Kidney (tissue), 14 donors: Measurements from ENCODE around the gene ARID5B. TPM values are rescaled to one million over a fixed set of nuclear protein-coding genes. Genes with fewer than 3 reads are reported as not detected.
"Not testable (repeated sequence)": the region's sequence is repeated elsewhere in the genome, so short reads cannot be mapped to it uniquely, and the experiment has no call there.

ENCODE experiments used
- DNase-seq, 5 donors: peaks; one replicate each; pipeline ENCODE4 v3.0.0-alpha.2; 2013 to 2020
- FAIRE-seq: peaks from 2 replicates; lab custom pipeline; 2012; peaks lifted over from hg19 to GRCh38; lab: Jason Lieb, UNC
- H3K27ac ChIP-seq, 2 donors: one replicate each; pipeline ENCODE4 v1.7.0; 2013; ENCODE audit warnings: low read depth in 2 of 2, low read length in 2 of 2, inconsistent platforms in 1 of 2
- H3K27me3 ChIP-seq: one replicate; pipeline ENCODE4 v1.7.1; 2013; ENCODE audit warnings: low read length, inconsistent platforms; ENCODE audit not compliant: control insufficient read depth, insufficient read depth
- H3K36me3 ChIP-seq, 3 donors: one replicate each; pipeline versions ENCODE4 v1.7.0 to v1.7.1; 2013; ENCODE audit warnings: low read length in 3 of 3, control low read depth in 1 of 3, inconsistent platforms in 1 of 3; ENCODE audit not compliant: insufficient read depth in 3 of 3, control insufficient read depth in 2 of 3
- H3K4me1 ChIP-seq, 3 donors: one replicate each; pipeline versions ENCODE4 v1.7.0 to v1.7.1; 2013; ENCODE audit warnings: low read length in 3 of 3, inconsistent platforms in 1 of 3, low read depth in 1 of 3; ENCODE audit not compliant: control insufficient read depth in 2 of 3, insufficient read depth in 2 of 3
- H3K4me3 ChIP-seq, 3 donors: one replicate each; pipeline versions ENCODE4 v1.7.0 to v1.8.1; 2013; ENCODE audit warnings: low read length in 3 of 3, control low read depth in 1 of 3, inconsistent platforms in 1 of 3
- H3K9ac ChIP-seq, 3 donors: one replicate each; pipeline versions ENCODE4 v1.7.0 to v1.7.1; 2013; ENCODE audit warnings: low read length in 3 of 3, control low read depth in 1 of 3, inconsistent platforms in 1 of 3
- H3K9me3 ChIP-seq, 3 donors: one replicate each; pipeline versions ENCODE4 v1.7.0 to v1.7.1; 2013; ENCODE audit warnings: low read length in 3 of 3, control low read depth in 1 of 3, inconsistent platforms in 1 of 3; ENCODE audit not compliant: control insufficient read depth in 2 of 3, insufficient read depth in 1 of 3
- intact Hi-C: fragments of 100-400 bp; cut with DNase I; formaldehyde crosslinking; loops from one replicate; pipeline ENCODE4 v1.11.1; 2022
- polyA plus RNA-seq: library from polyadenylated mRNA; stranded (reverse); fragments of 350-450 nt; fragmentation: Illumina TruSeq; extraction: RNeasy Lipid Tissue Mini Kit (QIAGEN cat#74804); gene quantifications from one replicate; pipeline ENCODE4 v1.2.3, GENCODE V29; 2014; ENCODE audit warnings: low read depth, low replicate concordance; ENCODE audit not compliant: insufficient read depth
- total RNA-seq: library from RNA; stranded (reverse); fragmentation: NEBNext Ultra II Directional; extraction: Animal tissue kit (Norgen Biotek cat#: 25700); gene quantifications from one replicate; pipeline ENCODE4 v1.2.1, GENCODE V29; 2021
- TF ChIP-seq, protein P1 (sequence below): IDR thresholded peaks from 3 replicates; pipeline ENCODE4 v1.5.1; 2012; ENCODE audit warnings: mild to moderate bottlenecking, moderate library complexity, borderline replicate concordance; ENCODE audit not compliant: insufficient read depth; ENCODE audit errors: extremely low read depth
- donor health status: control.
- donor health status: control.
- donor health status: control.
- donor health status: control.
- donor health status: control.
- donor health status: DM: yes; HTN: yes; CAD: no.
- donor health status: Normal renal cell carcinoma (clear cell type).

Gene ARID5B
- total and polyA plus RNA-seq, 2 donors from 2014 or later, result 8.6 to 77.9 TPM

- no peak overlapping the region for H3K27ac ChIP-seq
- H3K36me3 ChIP-seq, result no peaks in the 10 kb centered on the region
- TF ChIP-seq, protein P1, sequence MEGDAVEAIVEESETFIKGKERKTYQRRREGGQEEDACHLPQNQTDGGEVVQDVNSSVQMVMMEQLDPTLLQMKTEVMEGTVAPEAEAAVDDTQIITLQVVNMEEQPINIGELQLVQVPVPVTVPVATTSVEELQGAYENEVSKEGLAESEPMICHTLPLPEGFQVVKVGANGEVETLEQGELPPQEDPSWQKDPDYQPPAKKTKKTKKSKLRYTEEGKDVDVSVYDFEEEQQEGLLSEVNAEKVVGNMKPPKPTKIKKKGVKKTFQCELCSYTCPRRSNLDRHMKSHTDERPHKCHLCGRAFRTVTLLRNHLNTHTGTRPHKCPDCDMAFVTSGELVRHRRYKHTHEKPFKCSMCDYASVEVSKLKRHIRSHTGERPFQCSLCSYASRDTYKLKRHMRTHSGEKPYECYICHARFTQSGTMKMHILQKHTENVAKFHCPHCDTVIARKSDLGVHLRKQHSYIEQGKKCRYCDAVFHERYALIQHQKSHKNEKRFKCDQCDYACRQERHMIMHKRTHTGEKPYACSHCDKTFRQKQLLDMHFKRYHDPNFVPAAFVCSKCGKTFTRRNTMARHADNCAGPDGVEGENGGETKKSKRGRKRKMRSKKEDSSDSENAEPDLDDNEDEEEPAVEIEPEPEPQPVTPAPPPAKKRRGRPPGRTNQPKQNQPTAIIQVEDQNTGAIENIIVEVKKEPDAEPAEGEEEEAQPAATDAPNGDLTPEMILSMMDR, result no peak
- no peak for FAIRE-seq
- H3K27me3 ChIP-seq, result no peaks in the 10 kb centered on the region
- intact Hi-C loops, result no loop called here
- H3K9ac ChIP-seq, result no peak overlapping the region
- H3K9me3 ChIP-seq, result peaks cover 0 to 3% (median 0%) of the 10 kb centered on the region in 3 donors
- no peak overlapping the region for H3K4me3 ChIP-seq
- no peaks in the 10 kb centered on the region for H3K4me1 ChIP-seq
- DNase-seq, result no peak
Measured at GRCh38 chr10:62027841-62028501, 126.5 kb downstream of the ARID5B start.

- H3K9me3 ChIP-seq, intact Hi-C loops, H3K27me3 ChIP-seq, H3K36me3 ChIP-seq, H3K9ac ChIP-seq, H3K4me1 ChIP-seq, DNase-seq, FAIRE-seq, H3K27ac ChIP-seq, H3K4me3 ChIP-seq: not testable (repeated sequence)
Measured at GRCh38 chr10:62028502-62028842, 127.0 kb downstream of the ARID5B start.

GRCh38 chr10:62029401-62029800, 127.9 kb downstream of the ARID5B start:
- TF ChIP-seq, protein P1, result no peak
- Histone ChIP-seq H3K9ac (no peak overlapping the region), H3K36me3 (no peaks in the 10 kb centered on the region), H3K9me3 (no peaks in the 10 kb centered on the region), H3K4me3 (no peak overlapping the region), H3K27me3 (no peaks in the 10 kb centered on the region), H3K4me1 (peaks cover 0 to 2% (median 0%) of the 10 kb centered on the region in 3 donors), H3K27ac (no peak overlapping the region)
- intact Hi-C loops, result no loop called here
- DNase-seq (no peak), FAIRE-seq (no peak)

DNA sequence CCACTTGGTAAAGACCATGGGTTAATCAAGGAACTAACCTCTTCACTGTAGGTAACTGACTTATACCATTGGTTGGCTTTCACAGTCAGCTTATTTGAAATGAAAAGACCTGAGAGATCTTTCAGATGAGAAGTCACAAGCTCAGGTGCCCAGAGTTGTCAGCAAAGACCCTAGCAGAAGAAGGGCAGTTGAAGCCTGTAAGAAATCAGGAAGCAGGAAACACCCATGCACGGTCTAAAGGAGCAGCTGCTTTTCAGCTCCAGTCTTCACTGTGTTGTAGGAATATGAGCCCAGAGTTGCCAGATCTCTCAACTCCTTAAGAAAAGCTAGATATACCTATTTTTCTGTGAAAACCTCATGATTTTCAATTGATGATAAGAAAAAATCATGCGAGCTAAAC, 130.0 kb downstream of the ARID5B start:
- H3K9me3 ChIP-seq, result no peaks in the 10 kb centered on the region
- no peaks in the 10 kb centered on the region for H3K36me3 ChIP-seq
- FAIRE-seq (no peak), DNase-seq (no peak)
- TF ChIP-seq, protein P1, result no peak
- no peaks in the 10 kb centered on the region for H3K27me3 ChIP-seq
- no peak overlapping the region for H3K27ac ChIP-seq
- H3K4me3 ChIP-seq, result no peak overlapping the region
- peaks cover 0 to 6% (median 0%) of the 10 kb centered on the region in 3 donors for H3K4me1 ChIP-seq
- H3K9ac ChIP-seq, result no peak overlapping the region
- intact Hi-C loops, result loop anchor here (10.0 kb wide), 1 partner anchor 193 kb away; no protein-coding TSS in a partner anchor
